Hepatocyte (in vitro differentiated cells): ENCODE data around the gene TCEA2.

ENCODE experiments used
- EZH2 ChIP-seq: fragments of 200-600 bp; sonication (generic); IDR thresholded peaks from 2 replicates; pipeline ENCODE4 v1.6.1; 2016; ENCODE audit warnings: antibody characterized with exemption, mild to moderate bottlenecking, borderline replicate concordance
- EZH2phosphoT487 ChIP-seq: fragments of 200-600 bp; sonication (generic); IDR thresholded peaks from one replicate; pipeline ENCODE4 v1.6.1; 2018; ENCODE audit warnings: antibody characterized with exemption, mild to moderate bottlenecking, low read depth, moderate library complexity; ENCODE audit not compliant: unreplicated experiment, severe bottlenecking
- TF ChIP-seq, protein P1 (sequence below): fragments of 200-600 bp; sonication (generic); IDR thresholded peaks from 2 replicates; pipeline ENCODE4 v1.5.1; 2016; ENCODE audit warnings: antibody characterized with exemption, mild to moderate bottlenecking; ENCODE audit not compliant: poor library complexity

DNA sequence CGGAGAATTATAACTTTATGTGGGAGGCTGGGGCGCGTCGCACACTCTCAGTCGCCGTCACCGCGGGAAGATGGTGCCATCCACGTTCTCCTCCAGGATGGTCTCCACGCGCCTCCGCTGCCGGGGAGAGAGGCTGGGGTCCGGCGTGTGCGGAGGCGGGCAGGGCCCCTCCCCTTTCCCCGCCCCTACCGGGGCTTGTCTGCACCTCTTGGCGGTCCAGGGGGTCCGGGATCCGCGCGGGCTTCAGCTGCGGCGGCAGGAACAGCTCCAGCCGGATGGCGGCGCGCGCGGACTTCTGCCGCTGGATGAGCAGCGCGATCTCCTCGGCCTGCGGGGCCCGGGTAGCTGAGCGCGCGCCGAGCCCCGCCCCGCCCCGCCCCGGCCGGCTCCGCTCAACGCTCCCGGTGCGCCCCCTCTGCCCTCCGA is 20.4 kb downstream of the TCEA2 start:
- TF ChIP-seq, protein P1, sequence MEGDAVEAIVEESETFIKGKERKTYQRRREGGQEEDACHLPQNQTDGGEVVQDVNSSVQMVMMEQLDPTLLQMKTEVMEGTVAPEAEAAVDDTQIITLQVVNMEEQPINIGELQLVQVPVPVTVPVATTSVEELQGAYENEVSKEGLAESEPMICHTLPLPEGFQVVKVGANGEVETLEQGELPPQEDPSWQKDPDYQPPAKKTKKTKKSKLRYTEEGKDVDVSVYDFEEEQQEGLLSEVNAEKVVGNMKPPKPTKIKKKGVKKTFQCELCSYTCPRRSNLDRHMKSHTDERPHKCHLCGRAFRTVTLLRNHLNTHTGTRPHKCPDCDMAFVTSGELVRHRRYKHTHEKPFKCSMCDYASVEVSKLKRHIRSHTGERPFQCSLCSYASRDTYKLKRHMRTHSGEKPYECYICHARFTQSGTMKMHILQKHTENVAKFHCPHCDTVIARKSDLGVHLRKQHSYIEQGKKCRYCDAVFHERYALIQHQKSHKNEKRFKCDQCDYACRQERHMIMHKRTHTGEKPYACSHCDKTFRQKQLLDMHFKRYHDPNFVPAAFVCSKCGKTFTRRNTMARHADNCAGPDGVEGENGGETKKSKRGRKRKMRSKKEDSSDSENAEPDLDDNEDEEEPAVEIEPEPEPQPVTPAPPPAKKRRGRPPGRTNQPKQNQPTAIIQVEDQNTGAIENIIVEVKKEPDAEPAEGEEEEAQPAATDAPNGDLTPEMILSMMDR: peak; percentile 66
- TF ChIP-seq EZH2 (no peak), EZH2phosphoT487 (no peak)
